Measurements from ENCODE around the gene TMEM95.

The TMEM95 gene

DNA sequence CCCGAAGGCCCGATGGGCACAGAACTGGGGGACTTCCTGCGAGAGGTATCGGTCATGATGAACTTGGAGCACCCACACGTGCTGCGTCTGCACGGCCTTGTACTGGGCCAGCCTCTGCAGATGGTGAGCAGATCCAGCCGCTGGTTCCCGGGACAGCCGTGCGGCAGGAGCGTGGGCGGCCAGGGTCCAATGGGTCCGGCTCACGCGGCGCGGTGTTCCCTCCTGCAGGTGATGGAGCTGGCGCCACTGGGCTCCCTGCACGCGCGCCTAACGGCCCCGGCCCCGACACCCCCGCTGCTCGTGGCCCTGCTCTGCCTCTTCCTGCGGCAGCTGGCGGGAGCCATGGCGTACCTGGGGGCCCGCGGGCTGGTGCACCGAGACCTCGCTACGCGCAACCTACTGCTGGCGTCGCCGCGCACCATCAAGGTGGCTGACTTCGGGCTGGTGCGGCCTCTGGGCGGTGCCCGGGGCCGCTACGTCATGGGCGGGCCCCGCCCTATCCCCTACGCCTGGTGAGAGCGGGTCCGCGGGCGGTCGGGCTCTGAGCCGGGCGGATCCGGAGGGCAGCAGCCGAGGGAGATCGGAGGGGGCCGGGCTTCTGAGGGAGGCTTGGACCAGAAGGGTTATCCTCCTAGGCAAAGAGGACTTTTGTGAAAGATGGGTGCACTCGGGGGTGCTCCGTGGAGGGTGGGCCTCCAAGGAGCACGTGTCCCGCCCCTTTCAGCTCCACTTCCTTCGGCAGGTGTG is 29.0 kb downstream of the TMEM95 start:
- peak; percentile 80 for DNase-seq
- peak overlapping the region; percentile 68 for H3K4me3 Mint-ChIP-seq
- H3K9me3 Mint-ChIP-seq, result peaks cover 15% of the 10 kb centered on the region
- peaks cover 62% of the 10 kb centered on the region for H3K27me3 Mint-ChIP-seq (ENCODE audit: low read depth, poor library complexity)
- H3K27ac Mint-ChIP-seq, result no peak overlapping the region
- no peaks in the 10 kb centered on the region for H3K36me3 Mint-ChIP-seq (ENCODE audit: low read depth)
- TF ChIP-seq, protein P1, sequence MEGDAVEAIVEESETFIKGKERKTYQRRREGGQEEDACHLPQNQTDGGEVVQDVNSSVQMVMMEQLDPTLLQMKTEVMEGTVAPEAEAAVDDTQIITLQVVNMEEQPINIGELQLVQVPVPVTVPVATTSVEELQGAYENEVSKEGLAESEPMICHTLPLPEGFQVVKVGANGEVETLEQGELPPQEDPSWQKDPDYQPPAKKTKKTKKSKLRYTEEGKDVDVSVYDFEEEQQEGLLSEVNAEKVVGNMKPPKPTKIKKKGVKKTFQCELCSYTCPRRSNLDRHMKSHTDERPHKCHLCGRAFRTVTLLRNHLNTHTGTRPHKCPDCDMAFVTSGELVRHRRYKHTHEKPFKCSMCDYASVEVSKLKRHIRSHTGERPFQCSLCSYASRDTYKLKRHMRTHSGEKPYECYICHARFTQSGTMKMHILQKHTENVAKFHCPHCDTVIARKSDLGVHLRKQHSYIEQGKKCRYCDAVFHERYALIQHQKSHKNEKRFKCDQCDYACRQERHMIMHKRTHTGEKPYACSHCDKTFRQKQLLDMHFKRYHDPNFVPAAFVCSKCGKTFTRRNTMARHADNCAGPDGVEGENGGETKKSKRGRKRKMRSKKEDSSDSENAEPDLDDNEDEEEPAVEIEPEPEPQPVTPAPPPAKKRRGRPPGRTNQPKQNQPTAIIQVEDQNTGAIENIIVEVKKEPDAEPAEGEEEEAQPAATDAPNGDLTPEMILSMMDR (IDR thresholded peaks at IDR 0.05), result no peak
- peaks cover 10% of the 10 kb centered on the region for H3K4me1 Mint-ChIP-seq

DNA sequence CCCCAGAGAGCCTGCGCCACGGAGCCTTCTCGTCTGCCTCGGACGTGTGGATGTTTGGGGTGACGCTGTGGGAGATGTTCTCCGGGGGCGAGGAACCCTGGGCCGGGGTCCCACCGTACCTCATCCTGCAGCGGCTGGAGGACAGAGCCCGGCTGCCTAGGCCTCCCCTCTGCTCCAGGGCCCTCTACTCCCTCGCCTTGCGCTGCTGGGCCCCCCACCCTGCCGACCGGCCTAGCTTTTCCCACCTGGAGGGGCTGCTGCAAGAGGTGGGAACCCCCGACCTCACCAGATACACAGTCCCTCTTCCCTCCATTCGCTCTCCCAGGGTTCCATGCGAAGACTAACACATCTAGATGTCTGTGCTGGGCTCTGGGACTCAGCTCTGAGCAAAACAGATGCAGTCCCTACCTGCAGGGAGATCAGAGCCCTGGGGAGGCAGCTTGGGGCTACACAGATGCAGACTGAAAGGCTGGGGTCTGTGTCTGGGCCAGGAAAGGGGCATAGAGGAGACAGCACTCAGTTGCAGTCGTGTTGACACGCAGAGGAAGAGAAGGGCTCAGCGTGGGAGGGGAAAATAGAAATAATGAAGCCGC is 29.6 kb downstream of the TMEM95 start:
- no peak overlapping the region for H3K27ac Mint-ChIP-seq
- H3K9me3 Mint-ChIP-seq, result peaks cover 9% of the 10 kb centered on the region
- peaks cover 13% of the 10 kb centered on the region for H3K4me1 Mint-ChIP-seq
- TF ChIP-seq, protein P1 (IDR thresholded peaks at IDR 0.05), result no peak
- peak overlapping the region; percentile 68 for H3K4me3 Mint-ChIP-seq
- peaks cover 56% of the 10 kb centered on the region for H3K27me3 Mint-ChIP-seq (ENCODE audit: low read depth, poor library complexity)
- peaks cover 4% of the 10 kb centered on the region for H3K36me3 Mint-ChIP-seq (ENCODE audit: low read depth)
- DNase-seq, result no peak

- H3K9me3 Mint-ChIP-seq, result no peaks in the 10 kb centered on the region
- peaks cover 14% of the 10 kb centered on the region for H3K27me3 Mint-ChIP-seq (ENCODE audit: low read depth, poor library complexity)
- TF ChIP-seq, protein P1 (IDR thresholded peaks at IDR 0.05), result no peak
Measured at GRCh38 chr17:7388856-7389255, 33.9 kb downstream of the TMEM95 start.

DNA sequence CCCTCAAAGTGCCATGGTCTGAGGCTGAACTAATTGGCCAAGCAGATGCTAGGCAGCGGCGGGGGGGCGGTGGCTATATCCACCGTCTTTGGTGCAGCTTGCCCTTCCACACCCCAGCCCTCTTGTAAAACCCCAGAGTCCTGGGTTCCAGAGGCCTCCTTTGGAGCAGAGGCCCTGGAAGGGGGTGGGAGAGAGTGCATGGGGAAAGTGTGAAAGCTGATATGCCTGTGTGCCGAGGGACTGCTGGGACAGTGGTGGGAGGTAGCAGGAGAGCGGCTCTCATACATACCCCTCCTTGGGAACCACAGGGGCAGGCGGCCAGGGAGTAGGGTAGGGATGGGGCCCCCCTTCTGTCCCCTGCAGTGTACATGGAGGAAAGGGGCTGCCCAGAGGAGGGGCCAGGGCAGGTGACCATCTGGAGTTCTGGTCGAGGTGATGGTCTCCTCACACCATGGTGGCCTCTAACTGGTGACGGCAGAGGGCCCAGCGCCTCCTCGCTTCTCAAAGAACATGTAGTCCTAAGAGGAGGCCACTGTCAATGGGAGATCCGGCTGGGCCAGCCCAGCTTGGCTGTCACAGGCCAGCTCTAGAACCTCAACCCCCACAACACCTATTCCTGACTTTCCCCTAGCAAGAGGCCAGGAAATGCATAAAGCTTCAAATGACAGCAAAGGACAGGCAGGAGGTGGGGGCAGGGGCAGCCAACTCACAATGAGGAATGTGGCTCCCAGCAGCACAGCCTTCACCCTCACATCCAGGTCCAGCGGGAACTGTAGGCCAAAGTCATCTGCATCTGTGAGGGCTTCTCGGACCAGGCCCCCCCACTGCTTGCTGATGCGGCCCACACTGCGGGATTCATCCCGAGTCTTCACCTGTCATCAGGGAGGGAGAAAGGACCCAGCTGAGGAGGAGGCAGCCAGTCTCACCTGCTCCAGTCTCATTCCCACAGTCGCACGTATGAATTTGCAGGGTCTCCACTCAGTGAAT is 35.3 kb downstream of the TMEM95 start:
- H3K4me3 Mint-ChIP-seq, result no peak overlapping the region
- no peak for DNase-seq
- H3K9me3 Mint-ChIP-seq, result no peaks in the 10 kb centered on the region
- no peak overlapping the region for H3K27ac Mint-ChIP-seq
- TF ChIP-seq, protein P1 (IDR thresholded peaks at IDR 0.05), result no peak
- H3K27me3 Mint-ChIP-seq (ENCODE audit: low read depth, poor library complexity), result peaks cover 1% of the 10 kb centered on the region
- H3K4me1 Mint-ChIP-seq, result peaks cover 39% of the 10 kb centered on the region
- peaks cover 24% of the 10 kb centered on the region for H3K36me3 Mint-ChIP-seq (ENCODE audit: low read depth)

More at GRCh38 chr17:7388856-7389255, 33.9 kb downstream of the TMEM95 start:
- no peak for DNase-seq
- peaks cover 38% of the 10 kb centered on the region for H3K4me1 Mint-ChIP-seq
- no peak overlapping the region for H3K4me3 Mint-ChIP-seq
- H3K27ac Mint-ChIP-seq, result no peak overlapping the region
- peaks cover 24% of the 10 kb centered on the region for H3K36me3 Mint-ChIP-seq (ENCODE audit: low read depth)

DNA sequence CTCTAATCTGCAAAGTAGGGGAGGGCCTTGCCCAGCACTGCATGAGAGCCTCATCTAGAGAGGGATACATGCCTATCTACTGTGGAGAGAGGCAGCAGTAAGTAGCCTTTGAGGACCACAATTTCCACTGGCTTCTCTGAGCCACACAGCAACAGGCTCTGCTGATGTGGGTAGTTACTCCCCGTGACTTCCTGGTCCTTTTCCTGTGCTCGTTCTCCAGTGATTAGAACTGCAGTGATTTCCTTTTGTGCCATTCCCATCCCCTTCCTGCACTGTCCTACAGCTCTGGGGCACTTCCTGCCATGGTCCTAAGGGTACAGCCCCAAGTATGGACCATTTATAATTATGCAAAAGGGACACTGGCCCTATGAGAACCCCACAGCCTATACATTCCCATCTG is 36.4 kb downstream of the TMEM95 start:
- Mint-ChIP-seq H3K27me3 (ENCODE audit: low read depth, poor library complexity) (peaks cover 4% of the 10 kb centered on the region), H3K27ac (no peak overlapping the region), H3K4me1 (peaks cover 46% of the 10 kb centered on the region), H3K4me3 (no peak overlapping the region), H3K9me3 (no peaks in the 10 kb centered on the region), H3K36me3 (ENCODE audit: low read depth) (peaks cover 24% of the 10 kb centered on the region)
- TF ChIP-seq, protein P1 (IDR thresholded peaks at IDR 0.05), result no peak
- DNase-seq, result no peak
